ENCODE data around the gene MAP1A.

MAP1A gene

GRCh38 chr15:43511012-43511885 is 6.2 kb upstream of the MAP1A start:
- DNase-seq (ENCODE audit: low spot score): peak; percentile 14

GRCh38 chr15:43513550-43513949 is 3.9 kb upstream of the MAP1A start:
- DNase-seq (ENCODE audit: low spot score): no peak

- peak; percentile 28 for DNase-seq (ENCODE audit: low spot score)
These were observed 3.0 kb upstream of the MAP1A start for GRCh38 chr15:43514241-43515057.

- no peak for DNase-seq (ENCODE audit: low spot score)
These were observed 1.7 kb upstream of the MAP1A start for GRCh38 chr15:43515741-43516140.

GRCh38 chr15:43516185-43516584 is 1.2 kb upstream of the MAP1A start:
- no peak for DNase-seq (ENCODE audit: low spot score)

GRCh38 chr15:43516801-43517353 is 531 bp upstream of the MAP1A start:
- DNase-seq (ENCODE audit: low spot score): no peak

- no peak for DNase-seq (ENCODE audit: low spot score)
These were observed 871 bp downstream of the MAP1A start for GRCh38 chr15:43518197-43518761.

GRCh38 chr15:43519196-43519595 is 1.8 kb downstream of the MAP1A start:
- DNase-seq (ENCODE audit: low spot score): no peak

- no peak for DNase-seq (ENCODE audit: low spot score)
These were observed 2.7 kb downstream of the MAP1A start for GRCh38 chr15:43520138-43520537.

- no peak for DNase-seq (ENCODE audit: low spot score)
These were observed 4.0 kb downstream of the MAP1A start for GRCh38 chr15:43521419-43521818.

GRCh38 chr15:43522247-43522646 is 4.8 kb downstream of the MAP1A start:
- no peak for DNase-seq (ENCODE audit: low spot score)

GRCh38 chr15:43523646-43524045 is 6.2 kb downstream of the MAP1A start:
- no peak for DNase-seq (ENCODE audit: low spot score)

- no peak for DNase-seq (ENCODE audit: low spot score)
These were observed 6.9 kb downstream of the MAP1A start for GRCh38 chr15:43524254-43524845.

- DNase-seq (ENCODE audit: low spot score): no peak
These were observed 7.7 kb downstream of the MAP1A start for GRCh38 chr15:43525131-43525530.

GRCh38 chr15:43526261-43526930 is 9.0 kb downstream of the MAP1A start:
- DNase-seq (ENCODE audit: low spot score): no peak

GRCh38 chr15:43527016-43527801 is 9.8 kb downstream of the MAP1A start:
- DNase-seq (ENCODE audit: low spot score): no peak

GRCh38 chr15:43527802-43528541 is 10.6 kb downstream of the MAP1A start:
- no peak for DNase-seq (ENCODE audit: low spot score)

GRCh38 chr15:43528542-43529007 is 11.2 kb downstream of the MAP1A start:
- no peak for DNase-seq (ENCODE audit: low spot score)

- DNase-seq (ENCODE audit: low spot score): no peak
These were observed 11.7 kb downstream of the MAP1A start for GRCh38 chr15:43529141-43529540.
